HCT116 (cell line): ENCODE results near the gene PIK3R1. TPM values are rescaled to one million over a fixed set of nuclear protein-coding genes. Genes with fewer than 3 reads are reported as not detected.

Source experiments
- ATAC-seq: fragments of 200-7000 bp; cut with Tn5 transposase; 2 replicates; pipeline ENCODE4 v1.9.1; 2020; ENCODE audit warnings: mild to moderate bottlenecking, moderate library complexity
- BruUV-seq: library from RNA; stranded (reverse); fragments of 400-500 nt; replicated peaks from 2 replicates; lab custom pipeline; 2021; lab: Mats Ljungman, UMichigan
- CTCF ChIA-PET: fragments of 300-600 bp; sonication (Branson Sonifier 250); formaldehyde crosslinking; loops from one replicate; lab custom pipeline; 2021; ENCODE audit warnings: antibody characterized with exemption; lab: Charles Lee
- POLR2A ChIA-PET: fragments of 300-600, 350-600 bp; sonication (Branson Sonifier 250); formaldehyde crosslinking; loops from one replicate; lab custom pipeline; 2021; ENCODE audit warnings: antibody characterized with exemption; lab: Charles Lee
- RAD21 ChIA-PET, 2 experiments: fragments of 300-600 bp; sonication (Branson Sonifier 250); formaldehyde crosslinking; loops; one replicate each; lab custom pipeline; 2023; ENCODE audit warnings: low total read pairs in 2 of 2; ENCODE audit not compliant: uncharacterized antibody in 2 of 2, unreplicated experiment in 2 of 2, low non-redundant PET in 1 of 2; lab: Charles Lee
- DNase-seq: peaks from one replicate; pipeline ENCODE4 v3.0.0-alpha.2; 2010; ENCODE audit warnings: low read depth, low spot score
- H2AFZ ChIP-seq: fragments of 200-600 bp; shearing (Covaris generic), sonication (generic); 2 replicates; pipeline ENCODE4 v1.6.1; 2017; ENCODE audit warnings: low read depth, mixed run types, mixed read lengths, antibody characterized with exemption, low read length; ENCODE audit not compliant: poor library complexity, severe bottlenecking
- H3K27ac ChIP-seq: 2 replicates; pipeline ENCODE4 v1.5.1; 2012; ENCODE audit warnings: low read depth, low read length
- H3K27me3 ChIP-seq: fragments of 200-600 bp; sonication (generic); 2 replicates; pipeline ENCODE4 v1.6.1; 2016; ENCODE audit warnings: mixed run types, low read length, mixed read lengths; ENCODE audit not compliant: insufficient read depth
- H3K36me3 ChIP-seq, 2 experiments: fragments of 200-500 bp in 1 of 2; fragments of 200-600 bp in 1 of 2; sonication (Bioruptor generic) in 1 of 2; sonication (generic) in 1 of 2; 2 replicates each; pipeline versions ENCODE4 v1.5.1 to v1.6.1; 2014 to 2016; ENCODE audit warnings: low read length in 2 of 2, inconsistent platforms in 1 of 2, mixed read lengths in 1 of 2, mixed run types in 1 of 2; ENCODE audit not compliant: insufficient read depth in 2 of 2, control insufficient read depth in 1 of 2
- H3K4me1 ChIP-seq, 2 experiments: fragments of 200-600 bp in 1 of 2; sonication (generic) in 1 of 2; 2 replicates each; pipeline versions ENCODE4 v1.5.1 to v1.6.1; 2012 to 2017; ENCODE audit warnings: low read length in 2 of 2, inconsistent platforms in 1 of 2, mild to moderate bottlenecking in 1 of 2, mixed read lengths in 1 of 2, mixed run types in 1 of 2, moderate library complexity in 1 of 2; ENCODE audit not compliant: insufficient read depth in 2 of 2, control insufficient read depth in 1 of 2
- H3K4me2 ChIP-seq: fragments of 200-600 bp; sonication (generic); 2 replicates; pipeline ENCODE4 v1.6.1; 2017; ENCODE audit warnings: mixed run types, low read length, mixed read lengths
- H3K4me3 ChIP-seq, 2 experiments: fragments of 200-600 bp in 1 of 2; sonication (generic) in 1 of 2; replicated peaks in 1 of 2; 2 replicates each; pipeline ENCODE4 v1.5.1; 2011 to 2016; ENCODE audit warnings: low read length in 2 of 2, control low read depth in 1 of 2, low read depth in 1 of 2, mild to moderate bottlenecking in 1 of 2, mixed read lengths in 1 of 2, mixed run types in 1 of 2
- H3K79me2 ChIP-seq: fragments of 200-600 bp; sonication (generic); 2 replicates; pipeline ENCODE4 v1.6.1; 2017; ENCODE audit warnings: mild to moderate bottlenecking, mixed run types, low read length, moderate library complexity, mixed read lengths; ENCODE audit not compliant: insufficient read depth
- H3K9ac ChIP-seq: fragments of 200-600 bp; sonication (generic); 2 replicates; pipeline ENCODE4 v1.6.1; 2016; ENCODE audit warnings: low read length, mixed read lengths
- H3K9me2 ChIP-seq: fragments of 200-600 bp; sonication (generic), shearing (Covaris generic); 2 replicates; pipeline ENCODE4 v1.6.1; 2017; ENCODE audit warnings: mixed run types, mild to moderate bottlenecking, moderate library complexity; ENCODE audit not compliant: insufficient read depth
- H3K9me3 ChIP-seq, 2 experiments: fragments of 200-500 bp in 1 of 2; fragments of 200-600 bp in 1 of 2; sonication (Bioruptor generic) in 1 of 2; sonication (generic) in 1 of 2; 2 replicates each; pipeline ENCODE4 v1.6.1; 2014 to 2017; ENCODE audit warnings: low read length in 2 of 2, mixed read lengths in 2 of 2, inconsistent platforms in 1 of 2, low read depth in 1 of 2, mild to moderate bottlenecking in 1 of 2, mixed run types in 1 of 2, moderate library complexity in 1 of 2; ENCODE audit not compliant: control insufficient read depth in 1 of 2, insufficient read depth in 1 of 2
- H4K20me1 ChIP-seq: fragments of 200-600 bp; sonication (generic), shearing (Covaris generic); 2 replicates; pipeline ENCODE4 v1.6.1; 2017; ENCODE audit warnings: mixed run types, mild to moderate bottlenecking, moderate library complexity; ENCODE audit not compliant: insufficient read depth
- CEBPB ChIP-seq: IDR thresholded peaks from 2 replicates; pipeline ENCODE4 v1.6.1; 2012; ENCODE audit warnings: low read depth
- EGR1 ChIP-seq: IDR thresholded peaks from 2 replicates; pipeline ENCODE4 v1.6.1; 2012; ENCODE audit warnings: low read depth
- ELF1 ChIP-seq: IDR thresholded peaks from 2 replicates; pipeline ENCODE4 v1.6.1; 2012; ENCODE audit warnings: low read depth, borderline replicate concordance
- EZH2 ChIP-seq: fragments of 200-600 bp; sonication (generic); IDR thresholded peaks from 2 replicates; pipeline ENCODE4 v1.6.1; 2017; ENCODE audit warnings: antibody characterized with exemption, mixed run types
- EZH2phosphoT487 ChIP-seq: fragments of 200-600 bp; IDR thresholded peaks from 2 replicates; pipeline ENCODE4 v1.6.1; 2018; ENCODE audit warnings: antibody characterized with exemption, borderline replicate concordance
- RAD21 ChIP-seq: IDR thresholded peaks from 2 replicates; pipeline ENCODE4 v1.6.1; 2012; ENCODE audit warnings: low read depth, mild to moderate bottlenecking
- REST ChIP-seq: IDR thresholded peaks from 2 replicates; pipeline ENCODE4 v1.6.1; 2012; ENCODE audit warnings: low read depth
- SIN3A ChIP-seq: IDR thresholded peaks from 2 replicates; pipeline ENCODE4 v1.6.1; 2012; ENCODE audit warnings: low read depth
- TCF7L2 ChIP-seq: IDR thresholded peaks from 2 replicates; pipeline ENCODE4 v1.7.0; 2011; ENCODE audit warnings: borderline replicate concordance, inconsistent platforms; ENCODE audit not compliant: insufficient read depth, insufficient read length; ENCODE audit errors: extremely low read depth
- ZFX ChIP-seq: fragments of 450-650 bp; IDR thresholded peaks from 2 replicates; pipeline ENCODE4 v1.6.1; 2017
- intact Hi-C: fragments of 100-400 bp; cut with micrococcal nuclease; formaldehyde crosslinking; loops from 2 replicates; pipeline ENCODE4 v1.10.0; 2022
- total RNA-seq: library from RNA; stranded (reverse); gene quantifications from one replicate; pipeline ENCODE4 v1.2.1, GENCODE V29; 2021; ENCODE audit not compliant: unreplicated experiment

The PIK3R1 gene
- total RNA-seq, 1 experiment from 2014 or later, result 7.2 TPM

DNA sequence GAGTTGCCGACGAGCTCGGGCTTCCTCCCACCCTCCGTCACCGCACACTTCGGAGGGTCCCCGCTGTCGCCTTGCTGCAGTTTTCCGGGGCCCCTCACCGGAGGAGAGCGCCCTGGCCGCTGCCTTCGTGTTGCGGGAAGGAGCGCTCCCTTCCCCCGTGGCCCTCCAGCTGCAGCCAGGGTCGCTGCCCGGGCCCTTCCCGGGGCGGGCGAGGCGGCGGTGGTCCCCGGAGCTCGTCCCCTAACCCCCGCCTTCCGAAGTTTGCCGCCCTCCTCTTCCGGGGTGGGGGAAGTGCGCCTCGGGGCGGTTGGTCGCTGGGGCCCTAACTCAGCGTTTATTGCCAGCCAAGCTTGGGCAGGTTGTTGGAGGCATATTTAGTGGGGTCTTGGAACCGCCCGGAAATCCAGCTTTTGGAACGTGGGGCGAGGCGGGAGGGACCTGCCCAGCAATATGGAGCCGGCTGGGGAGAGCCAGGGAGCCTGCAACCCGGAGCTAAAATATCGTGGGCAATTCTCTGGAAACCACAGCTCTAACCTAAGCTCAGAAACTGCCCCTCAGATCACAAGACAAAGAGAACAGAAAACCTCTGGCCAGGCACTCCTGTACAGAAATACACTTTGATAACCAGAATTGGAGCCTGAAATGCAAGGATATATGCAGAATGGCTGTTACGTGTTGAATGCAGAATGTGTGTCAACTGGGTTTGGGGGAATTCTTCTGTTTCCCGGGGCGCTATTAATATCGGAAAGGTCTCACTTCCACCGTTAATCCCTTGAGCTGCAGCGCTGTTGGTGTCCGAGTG lies 890 bp downstream of the PIK3R1 start:
- DNase-seq (no peak), ATAC-seq (peak; percentile 41)
- ChIA-PET CTCF (no interaction called here), POLR2A (interaction anchor here (0.8 to 2.2 kb wide), 5 partner anchors 8 to 446 kb away, joined by 3 to 10 read pairs (median 6); no protein-coding TSS in a partner anchor), RAD21 (no interaction called here)
- intact Hi-C loops, result no loop called here
- Histone ChIP-seq H3K4me1 (peaks cover 11 to 16% of the 10 kb centered on the region in 2 experiments; a peak in 2 of 4 replicates), H3K27ac (peak overlapping the region; percentile 97), H3K79me2 (peaks cover 14% of the 10 kb centered on the region), H3K9me3 (no peaks in the 10 kb centered on the region), H3K9me2 (no peaks in the 10 kb centered on the region), H3K4me3 (peak overlapping the region; percentile 83 to 86), H2AFZ (peak overlapping the region; percentile 39), H3K4me2 (peak overlapping the region; percentile 93), H3K27me3 (no peaks in the 10 kb centered on the region), H3K9ac (peak overlapping the region; percentile 75), H3K36me3 (no peaks in the 10 kb centered on the region), H4K20me1 (no peaks in the 10 kb centered on the region)
- no TSS peak for BruUV-seq
- TF ChIP-seq ZFX (no peak), RAD21 (0 out of 2 replicates have a peak, but pooled peaks have one; percentile 7), SIN3A (peak; percentile 8; the same call in 1 of the 2 replicates), ELF1 (peak; percentile 39), TCF7L2 (no peak)

DNA sequence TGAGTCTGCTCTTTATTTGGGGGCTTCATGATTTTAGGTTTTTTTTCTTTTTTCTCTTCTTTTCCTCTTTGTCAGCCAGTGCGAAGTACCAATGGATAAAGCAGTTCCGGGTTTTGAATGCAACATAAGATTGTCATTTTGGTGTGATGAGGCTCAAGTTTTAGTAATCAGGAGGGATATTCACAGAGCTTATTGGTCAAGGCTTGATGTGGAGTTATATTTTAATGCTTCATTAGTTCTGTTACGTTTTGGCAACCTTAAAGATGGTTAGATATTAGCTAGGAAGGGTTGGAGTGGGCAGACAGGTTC lies 1.4 kb downstream of the PIK3R1 start:
- intact Hi-C loops, result no loop called here
- H3K4me2 ChIP-seq, result peak overlapping the region; percentile 93

More for the DNA sequence above, 1.4 kb downstream of the PIK3R1 start:
- Histone ChIP-seq H3K27me3 (no peaks in the 10 kb centered on the region), H2AFZ (no peak overlapping the region), H3K9me2 (no peaks in the 10 kb centered on the region), H3K36me3 (no peaks in the 10 kb centered on the region), H3K27ac (peak overlapping the region; percentile 97), H4K20me1 (no peaks in the 10 kb centered on the region), H3K4me3 (peak overlapping the region; percentile 83 to 86), H3K9me3 (no peaks in the 10 kb centered on the region), H3K79me2 (peaks cover 14% of the 10 kb centered on the region), H3K4me1 (peaks cover 11 to 16% of the 10 kb centered on the region in 2 experiments; a peak in 2 of 4 replicates), H3K9ac (peak overlapping the region; percentile 75)
- CTCF ChIA-PET, result no interaction called here
- ATAC-seq (no peak), DNase-seq (no peak)
- TF ChIP-seq EZH2phosphoT487 (no peak), EZH2 (no peak), CEBPB (no peak), REST (no peak), EGR1 (no peak)
- BruUV-seq, result TSS peak; percentile 50
- POLR2A ChIA-PET, result no interaction called here
- RAD21 ChIA-PET, result no interaction called here
